ENCODE data around the gene RAB3D. TPM values are rescaled to one million over a fixed set of nuclear protein-coding genes. Genes with fewer than 3 reads are reported as not detected.

The RAB3D gene
- total and polyA plus RNA-seq, 2 of the 4 experiments (the other 2 are of a cell fraction): 4.8 to 5.5 TPM

GRCh38 chr19:11273296-11273695 is 66.2 kb downstream of the RAB3D start:
- H3K79me1 ChIP-seq (ENCODE audit: low read depth in 1 of 2, low read length in 2 of 2): no peaks in the 10 kb centered on the region
- H3K9ac ChIP-seq (ENCODE audit: low read depth, low read length): no peak overlapping the region
- H3K18ac ChIP-seq (ENCODE audit: low read depth, low read length): no peak overlapping the region
- no peaks in the 10 kb centered on the region for H3K36me3 ChIP-seq (ENCODE audit: control insufficient read depth, insufficient read depth, low read length)
- H3K14ac ChIP-seq (replicated peaks; ENCODE audit: low read depth, low read length): no peak overlapping the region
- TF ChIP-seq MAZ (IDR thresholded peaks at IDR 0.05; ENCODE audit: borderline replicate concordance, low read depth, low read length) (no peak), BHLHE40 (IDR thresholded peaks at IDR 0.05; ENCODE audit: low read depth, low read length) (no peak), RFX5 (IDR thresholded peaks at IDR 0.05; ENCODE audit: low read depth, low read length) (no peak), CEBPB (IDR thresholded peaks at IDR 0.05; ENCODE audit: low read depth, low read length) (no peak), SMC3 (IDR thresholded peaks at IDR 0.05; ENCODE audit: low read depth, low read length) (no peak), RCOR1 (IDR thresholded peaks at IDR 0.05; ENCODE audit: insufficient replicate concordance, low read length) (no peak), CHD1 (IDR thresholded peaks at IDR 0.05; ENCODE audit: low read depth, low read length) (no peak), NFE2L2 (IDR thresholded peaks at IDR 0.05; ENCODE audit: low read depth, low read length) (no peak), MAFK (IDR thresholded peaks at IDR 0.05; ENCODE audit: low read depth, low read length) (no peak), FOS (IDR thresholded peaks at IDR 0.05; ENCODE audit: low read depth, low read length) (no peak), MXI1 (IDR thresholded peaks at IDR 0.05; ENCODE audit: borderline replicate concordance, low read depth, low read length) (no peak), CTCF (conservative IDR thresholded peaks at IDR 0.05; ENCODE audit: low read depth, low read length) (no peak)
- BruUV-seq (replicated peaks): no TSS peak
- no peak overlapping the region for H3K56ac ChIP-seq (ENCODE audit: extremely low read depth, insufficient read depth, low read length)
- peaks cover 4% of the 10 kb centered on the region; the same call in 1 of the 2 replicates for H3K9me1 ChIP-seq (ENCODE audit: insufficient read depth, low read length)
- no peak for DNase-seq
- H4K5ac ChIP-seq (ENCODE audit: low read depth, low read length): no peak overlapping the region
- no peak overlapping the region for H3K4me2 ChIP-seq (ENCODE audit: low read depth, low read length)
- H2BK15ac ChIP-seq (ENCODE audit: low read depth, low read length): no peak overlapping the region
- H2AK5ac ChIP-seq (ENCODE audit: low read depth, low read length): no peak overlapping the region
- peaks cover 2% of the 10 kb centered on the region for H3K27me3 ChIP-seq (ENCODE audit: control insufficient read depth, insufficient read depth, low read length)
- in situ Hi-C loops (cut with MboI; ENCODE audit: low sequenced_read_pairs): no loop called here
- H2AFZ ChIP-seq (replicated peaks; ENCODE audit: low read length, poor library complexity): no peak overlapping the region
- no peak overlapping the region for H3K27ac ChIP-seq (ENCODE audit: insufficient read depth, low read length)
- no peak for ATAC-seq (ENCODE audit: low read depth)
- H2BK20ac ChIP-seq (ENCODE audit: low read depth, low read length): no peak overlapping the region
- H2AK9ac ChIP-seq (replicated peaks; ENCODE audit: low read depth, low read length, poor library complexity): no peak overlapping the region
- no peaks in the 10 kb centered on the region for H3K9me3 ChIP-seq (ENCODE audit: control insufficient read depth, insufficient read depth, low read length)
- 70% methylated on average over 2 of the region's 2 CpGs; no CpG with 5 or more reads in 1 of the 2 experiments for WGBS, 2 experiments (ENCODE audit: extremely low coverage in 2 of 2, insufficient read length in 1 of 2)
- POLR2A ChIA-PET (ENCODE audit: unreplicated experiment): interaction anchor here (0.5 to 0.6 kb wide), 2 partner anchors 9 to 103 kb away, joined by 3 to 4 read pairs; no protein-coding TSS in a partner anchor
- no peak overlapping the region for H4K91ac ChIP-seq (ENCODE audit: insufficient read depth, low read depth, low read length)
- no peak overlapping the region for H2BK5ac ChIP-seq (ENCODE audit: low read depth, low read length, poor library complexity, severe bottlenecking)
- no peak overlapping the region for H3K4ac ChIP-seq (ENCODE audit: low read depth, low read length)
- intact Hi-C loops (cut with micrococcal nuclease): no loop called here
- H3K4me3 ChIP-seq (ENCODE audit: insufficient read depth, low read depth, low read length): no peak overlapping the region
- no peak overlapping the region for H3K23ac ChIP-seq (ENCODE audit: low read depth, low read length)
- no peaks in the 10 kb centered on the region for H4K20me1 ChIP-seq (ENCODE audit: insufficient read depth, low read length)
- no peak overlapping the region for H2BK120ac ChIP-seq (ENCODE audit: low read depth, low read length)
- CTCF ChIA-PET: interaction anchor here (1.0 kb wide), 1 partner anchor 10 kb away, joined by 3 read pairs; no protein-coding TSS in a partner anchor
- dilution Hi-C loops (cut with HindIII; ENCODE audit: low sequenced_read_pairs, unreplicated experiment): no loop called here
- peaks cover 11% of the 10 kb centered on the region for H3K4me1 ChIP-seq (ENCODE audit: control insufficient read depth, insufficient read depth, low read length)
- no peak overlapping the region for H4K8ac ChIP-seq (ENCODE audit: low read depth in 2 of 2, low read length in 2 of 2)
